Neural crest cell (in vitro differentiated cells): ENCODE data around the gene APBA2. TPM values are rescaled to one million over a fixed set of nuclear protein-coding genes. Genes with fewer than 3 reads are reported as not detected.

Experiments used
- DNase-seq: peaks from one replicate; pipeline ENCODE4 v3.0.0; 2021; ENCODE audit warnings: low read depth, mixed read lengths, low spot score
- H3K27ac Mint-ChIP-seq: one replicate; pipeline ENCODE4 v1.8.0; 2021; ENCODE audit warnings: mild to moderate bottlenecking, mixed read lengths; ENCODE audit not compliant: unreplicated experiment
- H3K27me3 Mint-ChIP-seq: 2 replicates; pipeline ENCODE4 v1.8.0; 2021; ENCODE audit warnings: low read depth, mild to moderate bottlenecking, mixed read lengths
- H3K36me3 Mint-ChIP-seq: 2 replicates; pipeline ENCODE4 v1.8.0; 2021; ENCODE audit warnings: low read depth, mild to moderate bottlenecking, mixed read lengths
- H3K4me1 Mint-ChIP-seq: 2 replicates; pipeline ENCODE4 v1.8.0; 2021; ENCODE audit warnings: mixed read lengths
- H3K4me3 Mint-ChIP-seq: one replicate; pipeline ENCODE4 v1.8.0; 2021; ENCODE audit warnings: mild to moderate bottlenecking, mixed read lengths
- H3K9me3 Mint-ChIP-seq: 2 replicates; pipeline ENCODE4 v1.8.0; 2021; ENCODE audit warnings: mixed read lengths
- total RNA-seq: library from RNA; stranded (reverse); gene quantifications from 2 replicates; pipeline ENCODE4 v1.2.1, GENCODE V29; 2021
- TF ChIP-seq, protein P1 (sequence below): fragments of 200-600 bp; sonication (generic); conservative IDR thresholded peaks from 2 replicates; pipeline ENCODE4 v1.5.0; 2021; ENCODE audit warnings: antibody characterized with exemption, mild to moderate bottlenecking

APBA2 gene
- total RNA-seq, 1 donor from 2014 or later, result 79.9 TPM

DNA sequence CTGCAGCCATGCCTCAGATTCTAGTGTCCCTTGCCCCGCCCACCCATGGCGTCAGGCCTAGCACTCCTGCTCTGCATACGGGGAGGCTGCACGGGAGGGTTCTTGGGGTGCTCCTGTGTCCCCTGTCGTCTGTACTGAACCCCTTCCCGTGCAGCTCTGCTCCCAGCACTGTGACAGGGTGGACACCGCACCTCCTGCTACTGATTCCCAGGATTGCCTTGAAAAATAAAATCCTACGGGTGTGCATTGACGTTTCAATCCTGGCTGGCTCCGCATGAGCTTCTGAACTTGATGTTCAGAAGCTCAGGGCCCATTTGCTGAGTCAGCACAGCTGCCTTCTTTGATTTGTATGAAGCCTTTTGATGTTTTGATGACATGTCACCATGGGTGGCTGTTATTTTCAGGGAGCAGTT is 176.4 kb downstream of the APBA2 start:
- Mint-ChIP-seq H3K4me1 (peaks cover 41% of the 10 kb centered on the region), H3K36me3 (peaks cover 23% of the 10 kb centered on the region), H3K9me3 (peaks cover 6% of the 10 kb centered on the region), H3K27me3 (no peaks in the 10 kb centered on the region), H3K4me3 (peak overlapping the region; percentile 3), H3K27ac (peak overlapping the region; percentile 12)
- DNase-seq, result no peak
- TF ChIP-seq, protein P1, sequence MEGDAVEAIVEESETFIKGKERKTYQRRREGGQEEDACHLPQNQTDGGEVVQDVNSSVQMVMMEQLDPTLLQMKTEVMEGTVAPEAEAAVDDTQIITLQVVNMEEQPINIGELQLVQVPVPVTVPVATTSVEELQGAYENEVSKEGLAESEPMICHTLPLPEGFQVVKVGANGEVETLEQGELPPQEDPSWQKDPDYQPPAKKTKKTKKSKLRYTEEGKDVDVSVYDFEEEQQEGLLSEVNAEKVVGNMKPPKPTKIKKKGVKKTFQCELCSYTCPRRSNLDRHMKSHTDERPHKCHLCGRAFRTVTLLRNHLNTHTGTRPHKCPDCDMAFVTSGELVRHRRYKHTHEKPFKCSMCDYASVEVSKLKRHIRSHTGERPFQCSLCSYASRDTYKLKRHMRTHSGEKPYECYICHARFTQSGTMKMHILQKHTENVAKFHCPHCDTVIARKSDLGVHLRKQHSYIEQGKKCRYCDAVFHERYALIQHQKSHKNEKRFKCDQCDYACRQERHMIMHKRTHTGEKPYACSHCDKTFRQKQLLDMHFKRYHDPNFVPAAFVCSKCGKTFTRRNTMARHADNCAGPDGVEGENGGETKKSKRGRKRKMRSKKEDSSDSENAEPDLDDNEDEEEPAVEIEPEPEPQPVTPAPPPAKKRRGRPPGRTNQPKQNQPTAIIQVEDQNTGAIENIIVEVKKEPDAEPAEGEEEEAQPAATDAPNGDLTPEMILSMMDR, result no peak

GRCh38 chr15:29062626-29063025 is 176.9 kb downstream of the APBA2 start:
- H3K27me3 Mint-ChIP-seq, result no peaks in the 10 kb centered on the region
- peak overlapping the region; percentile 12 for H3K27ac Mint-ChIP-seq
- peaks cover 22% of the 10 kb centered on the region for H3K36me3 Mint-ChIP-seq
- TF ChIP-seq, protein P1, result no peak
- DNase-seq, result no peak
- peaks cover 6% of the 10 kb centered on the region for H3K9me3 Mint-ChIP-seq
- peaks cover 42% of the 10 kb centered on the region for H3K4me1 Mint-ChIP-seq
- peak overlapping the region; percentile 3 for H3K4me3 Mint-ChIP-seq

- Mint-ChIP-seq H3K27me3 (no peaks in the 10 kb centered on the region), H3K9me3 (peaks cover 9% of the 10 kb centered on the region), H3K36me3 (peaks cover 19% of the 10 kb centered on the region), H3K27ac (no peak overlapping the region), H3K4me3 (no peak overlapping the region), H3K4me1 (peaks cover 44% of the 10 kb centered on the region)
- TF ChIP-seq, protein P1, result no peak
- DNase-seq, result no peak
Measured at GRCh38 chr15:29063646-29064045, 177.9 kb downstream of the APBA2 start.

GRCh38 chr15:29064290-29064689 is 178.5 kb downstream of the APBA2 start:
- Mint-ChIP-seq H3K4me3 (no peak overlapping the region), H3K36me3 (peaks cover 13% of the 10 kb centered on the region), H3K27me3 (no peaks in the 10 kb centered on the region), H3K27ac (peak overlapping the region; percentile 54), H3K4me1 (peaks cover 50% of the 10 kb centered on the region), H3K9me3 (peaks cover 7% of the 10 kb centered on the region)
- DNase-seq, result no peak
- TF ChIP-seq, protein P1, result no peak

- Mint-ChIP-seq H3K4me3 (no peak overlapping the region), H3K27ac (peak overlapping the region; percentile 54), H3K36me3 (peaks cover 13% of the 10 kb centered on the region), H3K27me3 (no peaks in the 10 kb centered on the region), H3K9me3 (peaks cover 6% of the 10 kb centered on the region), H3K4me1 (peaks cover 54% of the 10 kb centered on the region)
- TF ChIP-seq, protein P1, result no peak
- no peak for DNase-seq
Measured at GRCh38 chr15:29064731-29065130, 179.0 kb downstream of the APBA2 start.
